ENCODE data around the gene ZDHHC22.

Gene ZDHHC22

GRCh38 chr14:77126461-77126990 lies 15.1 kb downstream of the ZDHHC22 start:
- no peak for DNase-seq (ENCODE audit: low spot score)

- no peak for DNase-seq (ENCODE audit: low spot score)
Measured at GRCh38 chr14:77125823-77126325, 15.7 kb downstream of the ZDHHC22 start.

DNA sequence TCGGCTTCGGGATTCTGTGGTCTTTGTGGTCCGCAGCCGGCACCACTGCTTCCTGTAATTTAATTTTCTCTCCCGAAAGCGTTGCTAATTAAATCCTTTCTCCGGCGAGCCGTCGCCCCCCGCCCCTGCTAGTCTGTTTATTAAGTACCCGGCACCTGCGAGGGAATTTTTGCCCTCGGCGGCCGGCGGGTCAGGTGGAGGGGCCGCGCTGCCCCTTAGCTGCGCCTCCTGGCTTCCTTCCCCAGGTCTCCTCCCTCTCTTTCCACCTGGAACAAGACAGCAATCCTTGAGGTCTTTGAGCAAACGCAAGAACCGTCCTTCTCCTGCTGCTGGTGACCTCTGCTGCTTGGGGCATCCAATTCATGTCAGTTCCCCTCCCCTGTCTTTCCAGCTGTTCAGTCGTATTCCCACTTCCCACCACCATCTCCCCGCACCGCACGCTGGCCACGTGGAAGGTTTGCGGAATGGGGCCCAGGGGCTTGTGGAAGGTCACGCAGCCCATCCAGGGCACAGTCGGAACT lies 16.2 kb downstream of the ZDHHC22 start:
- DNase-seq (ENCODE audit: low spot score), result no peak

DNA sequence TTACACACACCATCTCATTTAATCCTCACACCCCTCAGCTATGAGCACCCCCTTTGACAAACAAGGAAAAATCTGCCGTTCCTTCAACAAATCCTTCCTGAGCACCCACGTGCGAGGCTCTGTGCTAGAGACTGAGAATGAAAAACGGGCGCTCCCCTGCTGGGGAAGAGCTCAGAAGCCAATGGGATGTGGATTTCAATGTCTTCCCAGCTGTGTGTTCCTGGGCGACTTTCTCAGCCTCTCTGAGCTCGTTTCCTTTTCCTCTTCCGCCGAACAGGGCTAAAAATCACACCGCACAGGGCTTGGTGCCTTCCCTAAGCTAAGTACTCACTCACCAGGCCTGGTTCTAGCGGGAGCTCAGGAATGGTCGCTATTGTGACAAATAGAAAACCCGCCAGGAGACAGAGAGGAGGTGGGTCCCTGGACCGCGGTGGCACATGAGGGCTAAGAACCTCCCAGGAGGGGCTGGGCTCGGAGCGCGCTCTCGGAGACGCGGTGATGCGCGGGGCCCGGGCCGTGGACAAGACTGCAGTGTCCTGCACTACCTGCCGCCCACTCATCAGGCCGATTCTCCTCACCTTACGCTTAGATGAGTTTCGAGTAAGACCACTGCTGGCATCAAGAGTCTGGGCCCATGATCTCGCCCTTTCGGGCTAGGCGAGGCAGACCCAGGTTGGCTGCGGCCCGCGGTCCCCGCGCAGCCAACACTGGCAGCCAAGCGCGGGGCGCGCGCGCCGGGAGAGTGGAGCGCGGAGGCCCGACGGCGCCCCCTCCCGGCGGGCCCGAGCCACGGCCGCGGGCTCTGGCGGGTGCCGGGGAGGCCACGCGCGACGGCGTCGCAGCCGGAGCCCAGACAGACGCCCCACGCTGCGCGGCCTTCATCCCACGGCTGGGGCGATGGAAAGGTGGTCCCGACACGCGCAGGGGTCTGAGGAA lies 17.0 kb downstream of the ZDHHC22 start:
- peak; percentile 89 for DNase-seq (ENCODE audit: low spot score)

DNA sequence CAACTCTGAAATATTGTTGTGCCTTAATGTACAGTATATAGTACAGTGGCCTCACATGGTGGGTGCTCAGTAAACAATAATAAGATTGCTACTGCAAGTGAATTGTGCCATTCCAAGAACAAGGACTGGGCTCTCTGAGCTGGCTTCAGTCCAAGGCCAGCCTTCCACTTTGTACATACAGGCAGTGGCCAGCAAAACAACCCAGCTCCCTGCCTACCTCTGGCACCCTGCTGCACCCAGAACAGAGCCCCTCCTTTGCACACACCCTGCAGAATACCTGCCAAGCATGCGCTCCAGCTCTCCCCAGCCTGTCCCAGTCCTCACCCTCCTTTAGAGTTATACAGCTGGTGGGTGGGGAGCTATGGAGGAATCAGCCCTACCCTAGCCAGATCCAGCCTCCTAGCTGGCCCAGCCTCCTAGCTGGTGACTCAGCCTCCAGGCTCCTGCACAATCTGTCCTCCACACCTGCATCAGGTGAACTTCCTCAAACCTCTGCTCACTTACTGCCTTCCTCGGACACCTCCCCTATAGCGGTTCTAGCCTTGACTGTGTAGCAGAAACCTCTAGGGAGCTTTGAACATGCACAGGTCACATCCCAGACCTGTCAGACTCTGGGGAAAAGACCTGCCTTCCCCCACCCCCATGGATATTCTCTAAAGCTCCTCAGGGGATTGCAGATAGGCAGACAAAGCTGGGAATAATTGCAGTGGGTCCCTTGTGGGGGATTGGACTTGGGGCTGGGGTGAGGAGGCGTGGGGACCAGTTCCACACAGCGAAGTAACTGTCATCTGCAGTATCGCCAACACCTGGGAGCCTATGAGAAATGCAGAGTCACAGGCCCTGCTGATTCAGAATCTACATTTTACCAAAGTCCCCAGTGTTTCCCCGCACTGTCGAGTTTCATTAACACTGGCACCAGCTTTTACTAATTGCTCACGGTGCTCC lies 17.9 kb downstream of the ZDHHC22 start:
- DNase-seq (ENCODE audit: low spot score), result no peak

DNA sequence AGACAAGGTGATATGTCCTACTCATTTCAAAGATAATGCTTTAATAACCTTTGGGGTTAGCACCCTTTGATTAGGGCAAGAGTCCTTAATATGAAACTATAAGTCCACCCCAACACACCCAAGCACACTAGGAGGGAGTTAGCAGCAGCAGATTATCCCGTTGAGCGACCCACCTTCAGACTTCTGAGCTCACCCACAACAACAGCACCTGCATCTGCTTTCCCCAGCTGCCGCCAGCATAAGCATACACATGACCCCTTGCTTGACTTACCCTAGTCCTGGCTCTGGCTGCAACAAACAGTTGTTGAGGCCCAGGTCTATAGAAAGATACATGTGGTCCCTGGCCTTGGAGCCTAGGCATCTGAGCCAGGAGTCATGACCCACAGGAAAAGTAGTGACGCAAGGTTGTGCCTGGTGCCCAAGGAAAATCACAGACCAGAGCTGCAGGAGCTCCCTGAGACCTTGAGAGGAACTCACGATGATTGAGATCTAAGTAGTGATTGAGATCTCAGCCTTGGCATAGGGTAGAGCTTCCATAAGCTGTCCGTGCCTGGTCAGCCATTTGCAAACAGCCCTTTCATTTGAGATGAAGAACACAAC lies 19.0 kb downstream of the ZDHHC22 start:
- no peak for DNase-seq (ENCODE audit: low spot score)

DNA sequence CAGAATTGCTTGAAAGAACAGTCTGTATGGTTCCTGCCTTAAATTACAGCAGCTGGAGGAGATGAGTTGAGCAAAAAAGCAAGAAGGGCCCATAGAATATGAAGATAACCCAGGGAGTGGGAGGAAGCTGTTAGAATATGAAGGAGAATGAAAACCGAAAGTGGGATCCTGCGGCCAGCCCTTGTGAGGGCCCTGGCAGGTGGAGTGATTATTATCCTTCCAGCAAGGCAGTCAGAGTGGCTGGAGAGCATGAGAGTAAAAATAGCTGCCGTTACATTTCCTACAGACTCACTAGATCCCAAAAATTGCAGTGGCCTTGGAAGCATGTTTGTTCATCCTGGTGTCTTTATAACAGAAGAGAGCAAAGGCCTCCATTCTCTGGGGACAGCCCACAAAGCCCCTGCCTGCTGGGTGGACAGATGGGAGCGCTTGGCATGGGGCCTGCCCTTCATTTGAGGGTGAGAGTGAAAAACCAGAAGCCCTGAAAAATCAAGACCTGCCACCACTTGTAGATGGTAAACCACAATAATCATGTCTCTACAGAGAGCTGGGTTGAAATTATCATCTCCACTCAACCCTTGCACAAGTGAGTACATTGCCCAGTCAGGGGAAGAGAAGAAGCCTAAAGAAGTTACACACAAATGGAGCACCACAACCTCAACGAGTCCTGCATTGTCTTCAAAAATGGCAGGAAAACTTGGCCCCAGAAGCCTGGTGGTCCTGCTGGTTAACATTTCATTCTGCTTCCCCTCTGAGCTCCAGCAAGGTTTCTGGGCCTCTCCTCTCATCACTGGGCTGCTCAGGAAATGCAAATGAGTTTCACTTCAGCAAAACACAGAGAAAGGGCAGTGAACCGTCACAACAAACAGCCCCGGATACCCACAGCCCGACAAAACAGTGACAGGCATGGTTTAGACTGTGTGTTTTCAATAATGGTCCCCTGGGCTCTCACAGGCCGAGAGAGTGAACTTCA lies 20.5 kb downstream of the ZDHHC22 start:
- no peak for DNase-seq (ENCODE audit: low spot score)

- DNase-seq (ENCODE audit: low spot score), result no peak
Measured at GRCh38 chr14:77119851-77120250, 21.7 kb downstream of the ZDHHC22 start.

- no peak for DNase-seq (ENCODE audit: low spot score)
Measured at GRCh38 chr14:77116172-77116817, 25.3 kb downstream of the ZDHHC22 start.

GRCh38 chr14:77114609-77115008 lies 27.0 kb downstream of the ZDHHC22 start:
- no peak for DNase-seq (ENCODE audit: low spot score)

- no peak for DNase-seq (ENCODE audit: low spot score)
Measured at GRCh38 chr14:77113644-77114043, 27.9 kb downstream of the ZDHHC22 start.

GRCh38 chr14:77111021-77111420 lies 30.6 kb downstream of the ZDHHC22 start:
- no peak for DNase-seq (ENCODE audit: low spot score)

DNA sequence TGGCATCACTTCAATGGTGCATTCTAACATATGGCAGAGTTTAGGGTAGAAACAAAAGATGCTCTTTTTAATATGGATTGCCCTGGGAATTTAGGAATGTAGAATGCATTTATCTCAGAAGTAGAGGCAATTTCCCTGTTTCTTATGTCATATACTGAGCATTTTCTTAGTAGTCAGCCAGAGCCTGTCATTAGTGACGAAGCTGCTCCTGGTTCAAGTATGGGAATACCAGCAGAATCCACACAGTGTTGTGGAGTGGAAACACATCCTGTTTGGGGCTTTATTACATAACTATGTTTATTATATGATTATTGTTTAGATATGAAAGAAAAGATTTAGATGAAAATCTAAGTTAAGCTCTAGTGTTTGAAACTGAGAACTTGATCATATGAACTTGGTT lies 31.3 kb downstream of the ZDHHC22 start:
- DNase-seq (ENCODE audit: low spot score), result no peak

DNA sequence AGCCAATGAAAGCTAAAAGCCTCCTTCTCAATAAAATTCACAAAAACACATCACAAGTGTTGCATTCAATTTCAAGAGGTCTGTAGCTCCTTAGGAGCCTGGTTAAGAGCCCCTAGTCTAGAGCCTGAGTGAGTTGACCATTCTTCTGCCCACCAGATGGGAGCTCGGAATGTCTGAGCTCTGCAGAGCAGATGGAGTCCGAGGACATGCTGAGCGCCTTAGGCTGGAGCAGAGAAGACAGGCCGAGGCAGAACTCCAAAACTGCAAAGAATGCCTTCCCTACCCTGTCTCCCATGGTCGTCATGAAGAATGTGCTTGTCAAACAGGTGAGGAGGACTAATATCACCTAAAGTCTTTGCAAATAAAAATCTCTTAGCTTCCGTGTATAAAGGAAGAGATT lies 31.9 kb downstream of the ZDHHC22 start:
- DNase-seq (ENCODE audit: low spot score), result no peak

GRCh38 chr14:77108753-77109152 lies 32.8 kb downstream of the ZDHHC22 start:
- DNase-seq (ENCODE audit: low spot score), result no peak

- no peak for DNase-seq (ENCODE audit: low spot score)
Measured at GRCh38 chr14:77107228-77107627, 34.4 kb downstream of the ZDHHC22 start.

- DNase-seq (ENCODE audit: low spot score), result no peak
Measured at GRCh38 chr14:77106666-77107065, 34.9 kb downstream of the ZDHHC22 start.

DNA sequence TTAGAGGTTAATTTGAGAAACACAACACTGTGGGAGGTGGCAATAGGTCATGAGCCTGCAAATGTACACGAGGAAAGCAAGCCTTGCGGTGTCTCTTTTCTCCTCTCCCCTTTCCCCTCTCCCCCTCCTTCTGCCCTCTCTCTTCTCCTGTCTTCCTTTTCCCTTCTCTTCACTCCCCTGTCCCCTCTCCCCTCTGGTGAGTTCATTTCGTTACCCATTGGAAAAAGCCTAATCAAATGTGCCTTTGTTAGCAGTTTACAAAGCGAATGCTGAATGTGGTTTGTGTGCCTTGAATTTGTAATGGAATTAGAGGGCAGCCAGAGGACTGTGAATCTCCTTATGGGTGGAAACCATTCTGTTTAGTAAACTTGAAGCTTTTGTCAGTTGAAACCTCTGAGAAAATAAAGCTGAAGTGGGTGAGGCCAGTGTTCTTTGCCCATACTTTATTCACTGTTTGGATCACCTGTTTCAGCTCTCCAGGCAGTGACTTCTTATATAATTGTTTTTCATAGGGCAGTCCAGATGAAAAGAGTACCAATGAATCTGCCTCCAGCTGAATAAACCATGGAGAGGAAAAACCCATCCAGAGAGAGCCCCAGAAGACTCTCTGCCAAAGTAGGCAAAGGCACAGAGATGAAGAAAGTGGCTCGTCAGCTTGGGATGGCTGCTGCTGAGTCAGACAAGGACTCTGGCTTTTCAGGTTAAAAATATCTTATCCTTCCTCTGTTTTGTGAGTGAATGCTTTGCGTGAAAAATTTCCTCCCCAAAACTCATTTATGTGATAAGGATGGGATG lies 36.2 kb downstream of the ZDHHC22 start:
- no peak for DNase-seq (ENCODE audit: low spot score)

GRCh38 chr14:77104393-77104792 lies 37.2 kb downstream of the ZDHHC22 start:
- DNase-seq (ENCODE audit: low spot score), result no peak

Data from AG20443 (cell line).